Tibial artery (tissue), 4 donors: ENCODE measurements around the gene URI1.

Source experiments
- DNase-seq, 2 donors: peaks; one replicate each; pipeline ENCODE4 v3.0.0-alpha.2; 2019
- H3K27ac ChIP-seq, 2 donors: fragments of 200-600 bp; sonication (generic) in 1 of 2; 1 replicate in 1 of 2; 2 replicates in 1 of 2; pipeline ENCODE4 v1.5.1; 2018 to 2019; ENCODE audit warnings: mild to moderate bottlenecking in 1 of 2
- H3K27me3 ChIP-seq, 2 donors: fragments of 200-600 bp; sonication (generic) in 1 of 2; one replicate each; pipeline versions ENCODE4 v1.5.1 to v1.6.0; 2016 to 2019
- H3K36me3 ChIP-seq, 3 donors: fragments of 200-600 bp; sonication (generic) in 2 of 3; one replicate each; pipeline ENCODE4 v1.5.1; 2016 to 2019; ENCODE audit warnings: mild to moderate bottlenecking in 2 of 3
- H3K4me1 ChIP-seq, 4 donors: fragments of 200-600 bp; sonication (generic) in 2 of 4; 1 replicate in 3 of 4; 2 replicates in 1 of 4; pipeline ENCODE4 v1.5.1; 2016 to 2019
- H3K4me3 ChIP-seq, 2 donors: fragments of 200-600 bp; sonication (generic) in 1 of 2; 1 replicate in 1 of 2; 2 replicates in 1 of 2; pipeline ENCODE4 v1.5.1; 2018 to 2019; ENCODE audit warnings: mild to moderate bottlenecking in 2 of 2
- H3K9me3 ChIP-seq, 3 donors: fragments of 200-600 bp; sonication (generic) in 1 of 3; one replicate each; pipeline ENCODE4 v1.5.1; 2016 to 2019
- CTCF ChIP-seq, 2 experiments: fragments of 200-600 bp in 1 of 2; fragments of 450-650 bp in 1 of 2; IDR thresholded peaks; one replicate each; pipeline ENCODE4 v1.5.1; 2017 to 2019; ENCODE audit warnings: antibody characterized with exemption in 2 of 2, mild to moderate bottlenecking in 1 of 2, moderate library complexity in 1 of 2
- intact Hi-C: fragments of 100-400 bp; cut with DNase I; formaldehyde crosslinking; loops from one replicate; pipeline ENCODE4 v1.15.0; 2023; ENCODE audit warnings: low total_unique reads

The URI1 gene

DNA sequence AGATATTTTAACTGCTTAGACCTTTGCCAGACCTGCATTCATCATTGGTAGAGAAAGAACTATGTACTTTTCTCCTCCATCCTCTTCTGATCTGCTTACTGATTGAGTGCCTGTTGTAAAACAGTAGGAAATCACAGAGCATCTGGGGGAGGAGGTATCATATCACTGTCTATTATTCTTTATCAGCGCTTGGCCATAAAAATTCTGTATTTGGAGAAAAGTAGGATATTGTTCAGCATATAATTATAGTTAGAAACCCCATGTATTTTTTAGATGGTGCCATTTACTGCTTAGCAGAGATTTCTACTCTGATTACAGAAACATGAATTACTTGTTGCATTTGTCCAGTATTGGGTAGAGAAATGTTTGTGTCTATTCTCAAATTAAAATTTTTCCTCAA, 62.4 kb downstream of the URI1 start:
- no peaks in the 10 kb centered on the region for H3K4me1 ChIP-seq
- H3K9me3 ChIP-seq, result no peaks in the 10 kb centered on the region
- no peak for DNase-seq
- intact Hi-C loops, result no loop called here
- H3K36me3 ChIP-seq, result peaks cover 6 to 16% (median 12%) of the 10 kb centered on the region in 3 donors
- no peak overlapping the region for H3K4me3 ChIP-seq
- H3K27me3 ChIP-seq, result no peaks in the 10 kb centered on the region
- TF ChIP-seq CTCF (IDR thresholded peaks at IDR 0.05), result no peak
- no peak overlapping the region for H3K27ac ChIP-seq

- no peaks in the 10 kb centered on the region for H3K9me3 ChIP-seq
- H3K4me3 ChIP-seq, result no peak overlapping the region
- no peak for DNase-seq
- no peaks in the 10 kb centered on the region for H3K4me1 ChIP-seq
- H3K27me3 ChIP-seq, result no peaks in the 10 kb centered on the region
- no peak overlapping the region for H3K27ac ChIP-seq
- H3K36me3 ChIP-seq, result peaks cover 12 to 25% (median 18%) of the 10 kb centered on the region in 3 donors
- no peak for TF ChIP-seq CTCF (IDR thresholded peaks at IDR 0.05)
- intact Hi-C loops, result no loop called here
Observed at GRCh38 chr19:30006207-30006606, 64.2 kb downstream of the URI1 start.

GRCh38 chr19:30008169-30008568, 66.1 kb downstream of the URI1 start:
- no peaks in the 10 kb centered on the region for H3K4me1 ChIP-seq
- no peak overlapping the region for H3K4me3 ChIP-seq
- no peaks in the 10 kb centered on the region for H3K27me3 ChIP-seq
- peaks cover 25 to 32% (median 31%) of the 10 kb centered on the region in 3 donors for H3K36me3 ChIP-seq
- no peak for TF ChIP-seq CTCF (IDR thresholded peaks at IDR 0.05)
- no peaks in the 10 kb centered on the region for H3K9me3 ChIP-seq
- DNase-seq, result no peak
- H3K27ac ChIP-seq, result no peak overlapping the region
- intact Hi-C loops, result no loop called here

GRCh38 chr19:30009013-30009412, 67.0 kb downstream of the URI1 start:
- DNase-seq, result no peak
- no peaks in the 10 kb centered on the region for H3K4me1 ChIP-seq
- H3K9me3 ChIP-seq, result no peaks in the 10 kb centered on the region
- H3K27me3 ChIP-seq, result no peaks in the 10 kb centered on the region
- H3K27ac ChIP-seq, result no peak overlapping the region
- intact Hi-C loops, result no loop called here
- H3K36me3 ChIP-seq, result peaks cover 25 to 36% (median 31%) of the 10 kb centered on the region in 3 donors
- H3K4me3 ChIP-seq, result no peak overlapping the region
- TF ChIP-seq CTCF (IDR thresholded peaks at IDR 0.05), result no peak

DNA sequence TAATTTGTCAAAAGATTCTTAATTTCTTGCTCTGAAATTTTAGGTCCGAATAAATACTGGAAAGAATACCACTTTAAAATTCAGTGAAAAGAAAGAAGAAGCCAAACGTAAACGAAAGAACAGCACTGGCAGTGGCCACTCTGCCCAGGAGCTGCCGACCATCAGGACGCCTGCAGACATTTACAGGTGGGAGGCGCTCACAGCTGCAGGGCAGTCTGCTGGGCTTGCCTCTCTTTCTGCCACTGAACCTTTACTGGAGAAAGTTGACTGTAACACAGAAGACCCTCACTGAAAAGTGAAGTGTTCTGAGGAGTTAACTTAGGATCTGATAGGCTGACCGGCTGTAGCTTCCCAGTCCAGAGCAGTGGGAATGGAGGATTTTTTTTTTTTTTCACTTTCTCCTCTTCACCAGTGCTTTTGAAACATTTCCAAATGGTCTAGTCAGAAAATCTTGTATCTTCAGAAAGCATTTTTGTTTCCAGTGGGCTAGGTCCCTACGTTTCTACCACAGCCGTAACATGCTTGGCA, 69.1 kb downstream of the URI1 start:
- Histone ChIP-seq H3K36me3 (peaks cover 31 to 44% (median 43%) of the 10 kb centered on the region in 3 donors), H3K27me3 (no peaks in the 10 kb centered on the region), H3K27ac (no peak overlapping the region), H3K4me3 (no peak overlapping the region), H3K9me3 (no peaks in the 10 kb centered on the region), H3K4me1 (no peaks in the 10 kb centered on the region)
- intact Hi-C loops, result no loop called here
- TF ChIP-seq CTCF (IDR thresholded peaks at IDR 0.05), result no peak
- no peak for DNase-seq

DNA sequence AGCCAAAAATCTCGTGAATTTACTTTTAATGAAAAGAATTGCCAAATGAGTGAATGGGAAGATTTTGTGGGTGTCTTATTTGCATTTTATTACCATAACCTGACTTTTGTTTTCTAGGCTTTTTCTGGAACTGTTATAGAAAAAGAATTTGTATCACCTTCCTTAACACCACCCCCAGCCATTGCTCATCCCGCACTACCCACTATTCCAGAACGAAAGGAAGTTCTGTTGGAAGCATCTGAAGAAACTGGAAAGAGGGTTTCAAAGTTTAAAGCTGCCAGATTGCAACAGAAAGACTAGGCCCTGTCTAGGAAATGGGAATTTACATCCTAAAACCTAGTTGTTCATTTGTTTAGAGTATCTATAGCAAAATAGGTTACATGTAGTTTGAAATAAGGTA, 72.7 kb downstream of the URI1 start:
- Histone ChIP-seq H3K36me3 (peaks cover 22 to 34% (median 30%) of the 10 kb centered on the region in 3 donors), H3K4me3 (no peak overlapping the region)

More for the DNA sequence above, 72.7 kb downstream of the URI1 start:
- no peaks in the 10 kb centered on the region for H3K4me1 ChIP-seq
- H3K27me3 ChIP-seq, result no peaks in the 10 kb centered on the region
- no peaks in the 10 kb centered on the region for H3K9me3 ChIP-seq
- DNase-seq, result no peak
- H3K27ac ChIP-seq, result no peak overlapping the region
- intact Hi-C loops, result no loop called here
- TF ChIP-seq CTCF (IDR thresholded peaks at IDR 0.05), result no peak
